K562 (cell line): ENCODE measurements around the gene PBX2. TPM values are rescaled to one million over a fixed set of nuclear protein-coding genes. Genes with fewer than 3 reads are reported as not detected.

Source experiments
- ATAC-seq: fragments of 200-7000 bp; cut with Tn5 transposase; 3 replicates; pipeline ENCODE4 v1.9.1; 2020; ENCODE audit warnings: moderate library complexity
- BruUV-seq: library from RNA; stranded (reverse); fragments of 400-500 nt; replicated peaks from 2 replicates; lab custom pipeline; 2021; lab: Mats Ljungman, UMichigan
- CTCF ChIA-PET: fragments of 300-600 bp; formaldehyde crosslinking; extraction: SDS; loops from one replicate; lab custom pipeline; 2021; ENCODE audit warnings: low intra/inter-chr PET ratio; lab: Yijun Ruan, JAX
- POLR2A ChIA-PET: fragments of 300-600, 350-650 bp; sonication (Branson Sonifier 250); formaldehyde crosslinking; extraction: SDS; loops from one replicate; lab custom pipeline; 2021; ENCODE audit warnings: antibody characterized with exemption, inconsistent platforms; lab: Yijun Ruan, JAX
- DNase-seq, 4 experiments: peaks; one replicate each; pipeline versions ENCODE4 v3.0.0 to v3.0.0-alpha.2; 2011 to 2018; ENCODE audit warnings: low spot score in 3 of 4, mixed read lengths in 3 of 4; ENCODE audit errors: extremely low read depth in 1 of 4
- FAIRE-seq: peaks from 2 replicates; lab custom pipeline; 2011; peaks lifted over from hg19 to GRCh38; lab: Jason Lieb, UNC
- H2AFZ ChIP-seq: 2 replicates; pipeline ENCODE4 v1.6.0; 2011; ENCODE audit warnings: low read depth, low read length, control low read depth, inconsistent platforms
- H3K27ac ChIP-seq: fragments of 200-600 bp; 3 replicates; pipeline ENCODE4 v1.8.0; 2011; ENCODE audit warnings: low read depth, mild to moderate bottlenecking, control low read depth, inconsistent platforms, low read length, moderate library complexity, mixed read lengths; ENCODE audit errors: extremely low read depth
- H3K27me3 ChIP-seq, 2 experiments: fragments of 300-600 bp in 1 of 2; 2 replicates in 1 of 2; 3 replicates in 1 of 2; pipeline versions ENCODE4 v1.6.0 to v1.8.0; 2011; ENCODE audit warnings: inconsistent platforms in 2 of 2, low read length in 2 of 2, mild to moderate bottlenecking in 1 of 2, mixed read lengths in 1 of 2, moderate library complexity in 1 of 2; ENCODE audit not compliant: control insufficient read depth in 2 of 2, insufficient read depth in 2 of 2
- H3K36me3 ChIP-seq: fragments of 300-600 bp; 3 replicates; pipeline ENCODE4 v1.8.0; 2011; ENCODE audit warnings: mild to moderate bottlenecking, low read length, inconsistent platforms; ENCODE audit not compliant: control insufficient read depth, insufficient read depth
- H3K4me1 ChIP-seq, 2 experiments: fragments of 200-600 bp in 1 of 2; replicated peaks in 1 of 2; 2 replicates in 1 of 2; 3 replicates in 1 of 2; pipeline versions ENCODE4 v1.5.1 to v1.8.0; 2011; ENCODE audit warnings: inconsistent platforms in 2 of 2, low read length in 2 of 2, mild to moderate bottlenecking in 1 of 2, mixed read lengths in 1 of 2, moderate library complexity in 1 of 2; ENCODE audit not compliant: control insufficient read depth in 2 of 2, insufficient read depth in 2 of 2
- H3K4me2 ChIP-seq: 2 replicates; pipeline ENCODE4 v1.6.1; 2011; ENCODE audit warnings: low read length, control low read depth, inconsistent platforms, mixed read lengths; ENCODE audit not compliant: insufficient read depth
- H3K4me3 ChIP-seq: fragments of 200-600 bp; sonication (generic), shearing (Covaris generic); 2 replicates; pipeline ENCODE4 v1.5.1; 2016; ENCODE audit warnings: control low read depth, inconsistent platforms
- H3K79me2 ChIP-seq: fragments of 200-600 bp; 3 replicates; pipeline ENCODE4 v1.8.0; 2011; ENCODE audit warnings: low read length, inconsistent platforms; ENCODE audit not compliant: control insufficient read depth, insufficient read depth
- H3K9ac ChIP-seq, 2 experiments: 2 replicates each; pipeline versions ENCODE4 v1.6.0 to v1.6.1; 2011; ENCODE audit warnings: low read depth in 2 of 2, low read length in 2 of 2, control low read depth in 1 of 2, inconsistent platforms in 1 of 2, mild to moderate bottlenecking in 1 of 2, mixed read lengths in 1 of 2; ENCODE audit not compliant: insufficient read depth in 1 of 2
- H3K9me1 ChIP-seq: one replicate; pipeline ENCODE4 v1.6.0; 2011; ENCODE audit warnings: inconsistent platforms, mild to moderate bottlenecking, low read length, moderate library complexity; ENCODE audit not compliant: control insufficient read depth, insufficient read depth
- H3K9me3 ChIP-seq: replicated peaks from 2 replicates; pipeline ENCODE4 v1.5.1; 2011; ENCODE audit warnings: low read depth, low read length, inconsistent platforms; ENCODE audit not compliant: control insufficient read depth, insufficient read depth
- H4K20me1 ChIP-seq: replicated peaks from 2 replicates; pipeline ENCODE4 v1.6.1; 2011; ENCODE audit warnings: low read length, inconsistent platforms, mixed read lengths; ENCODE audit not compliant: control insufficient read depth, insufficient read depth
- ASH1L ChIP-seq: fragments of 450-650 bp; IDR thresholded peaks from 2 replicates; pipeline ENCODE4 v1.6.1; 2018; ENCODE audit warnings: borderline replicate concordance, mild to moderate bottlenecking, low read depth; ENCODE audit not compliant: partially characterized antibody
- CBX2 ChIP-seq: fragments of 200-600 bp; sonication (generic); IDR thresholded peaks from one replicate; pipeline ENCODE4 v1.6.1; 2012; ENCODE audit warnings: mild to moderate bottlenecking, low read length, inconsistent platforms; ENCODE audit not compliant: insufficient read depth, poor library complexity, severe bottlenecking
- CREB3 ChIP-seq: fragments of 450-650 bp; conservative IDR thresholded peaks from 2 replicates; pipeline ENCODE4 v1.6.1; 2016; ENCODE audit warnings: missing genetic modification characterization, low read depth, mild to moderate bottlenecking, missing compliant biosample characterization, moderate library complexity
- EP300 ChIP-seq: IDR thresholded peaks from 2 replicates; pipeline ENCODE4 v1.6.1; 2012; ENCODE audit warnings: low read length, improper control_type of control experiment
- HNRNPLL ChIP-seq: fragments of 200-400 bp; formaldehyde crosslinking; IDR thresholded peaks from 2 replicates; pipeline ENCODE4 v1.6.1; 2017; ENCODE audit warnings: low read length, low read depth, mild to moderate bottlenecking; ENCODE audit not compliant: poor library complexity, severe bottlenecking
- MYC ChIP-seq, 2 experiments: fragments of 250-450 bp in 1 of 2; sonication (Bioruptor Pico) in 1 of 2; IDR thresholded peaks; 2 replicates each; pipeline versions ENCODE4 v1.5.1 to v1.6.1; 2012 to 2021; ENCODE audit warnings: low read depth in 2 of 2, borderline replicate concordance in 1 of 2, improper control_type of control experiment in 1 of 2, low read length in 1 of 2, mild to moderate bottlenecking in 1 of 2, moderate library complexity in 1 of 2
- SPI1 ChIP-seq: IDR thresholded peaks from 2 replicates; pipeline ENCODE4 v1.6.1; 2011; ENCODE audit warnings: low read depth, low read length, control low read depth, borderline replicate concordance
- ZBTB12 ChIP-seq: fragments of 250-450 bp; sonication (Bioruptor Pico); IDR thresholded peaks from 2 replicates; pipeline ENCODE4 v1.4.0; 2020
- ZNF398 ChIP-seq: fragments of 250-450 bp; sonication (Bioruptor Pico); IDR thresholded peaks from 2 replicates; pipeline ENCODE4 v1.8.0; 2021; ENCODE audit warnings: moderate library complexity, mild to moderate bottlenecking, inconsistent platforms
- WGBS: fragments of 100-300 bp; shearing (Covaris generic); methylation state at CpG from one replicate; pipeline ENCODE4 v1.1.6; 2016; ENCODE audit warnings: low coverage, mixed read lengths; ENCODE audit not compliant: insufficient coverage; ENCODE audit errors: missing lambda C conversion rate; 5-methylcytosine and 5-hydroxymethylcytosine counted together
- in situ Hi-C: fragments of 300-500 bp; cut with MboI; formaldehyde crosslinking; loops from 4 replicates; pipeline ENCODE4 v1.15.0; 2018; ENCODE audit warnings: inconsistent platforms, mixed read lengths
- intact Hi-C: fragments of 100-400 bp; cut with micrococcal nuclease; formaldehyde crosslinking; loops from 2 replicates; pipeline ENCODE4 v1.14.2; 2022
- polyA plus RNA-seq, 8 experiments: library from polyadenylated mRNA; depleted of rRNA in 4 of 8; stranded (reverse) in 5 of 8; unstranded in 3 of 8; fragments of >200 nt; fragmentation: Nextera tagmentation in 2 of 8; fragmentation: Illumina TruSeq in 1 of 8; extraction: Ambion mirVana in 2 of 8; extraction: Trizol in 1 of 8; gene quantifications; 2 replicates each; pipeline versions ENCODE4 v1.2.1 to v1.2.3, GENCODE V29; 2011 to 2014; ENCODE audit warnings: inconsistent platforms in 1 of 8, missing spikeins in 1 of 8
- total RNA-seq, 7 experiments: library from RNA; depleted of rRNA in 6 of 7; stranded (reverse); fragments of >200 nt in 6 of 7; fragmentation: Illumina TruSeq in 2 of 7; extraction: Trizol in 2 of 7; gene quantifications; 2 replicates each; pipeline versions ENCODE4 v1.2.1 to v1.2.3, GENCODE V29; 2011 to 2021; ENCODE audit warnings: low replicate concordance in 1 of 7
- TF ChIP-seq, protein P1 (sequence below): fragments of 450-650 bp; IDR thresholded peaks from 2 replicates; pipeline ENCODE4 v1.6.1; 2017; ENCODE audit warnings: mild to moderate bottlenecking, moderate library complexity

The PBX2 gene
- total and polyA plus RNA-seq, 9 of the 15 experiments (the other 6 are each of a cell fraction or from before 2014, with no cell fraction given): 1.9 to 134 (median 62.5) TPM

DNA sequence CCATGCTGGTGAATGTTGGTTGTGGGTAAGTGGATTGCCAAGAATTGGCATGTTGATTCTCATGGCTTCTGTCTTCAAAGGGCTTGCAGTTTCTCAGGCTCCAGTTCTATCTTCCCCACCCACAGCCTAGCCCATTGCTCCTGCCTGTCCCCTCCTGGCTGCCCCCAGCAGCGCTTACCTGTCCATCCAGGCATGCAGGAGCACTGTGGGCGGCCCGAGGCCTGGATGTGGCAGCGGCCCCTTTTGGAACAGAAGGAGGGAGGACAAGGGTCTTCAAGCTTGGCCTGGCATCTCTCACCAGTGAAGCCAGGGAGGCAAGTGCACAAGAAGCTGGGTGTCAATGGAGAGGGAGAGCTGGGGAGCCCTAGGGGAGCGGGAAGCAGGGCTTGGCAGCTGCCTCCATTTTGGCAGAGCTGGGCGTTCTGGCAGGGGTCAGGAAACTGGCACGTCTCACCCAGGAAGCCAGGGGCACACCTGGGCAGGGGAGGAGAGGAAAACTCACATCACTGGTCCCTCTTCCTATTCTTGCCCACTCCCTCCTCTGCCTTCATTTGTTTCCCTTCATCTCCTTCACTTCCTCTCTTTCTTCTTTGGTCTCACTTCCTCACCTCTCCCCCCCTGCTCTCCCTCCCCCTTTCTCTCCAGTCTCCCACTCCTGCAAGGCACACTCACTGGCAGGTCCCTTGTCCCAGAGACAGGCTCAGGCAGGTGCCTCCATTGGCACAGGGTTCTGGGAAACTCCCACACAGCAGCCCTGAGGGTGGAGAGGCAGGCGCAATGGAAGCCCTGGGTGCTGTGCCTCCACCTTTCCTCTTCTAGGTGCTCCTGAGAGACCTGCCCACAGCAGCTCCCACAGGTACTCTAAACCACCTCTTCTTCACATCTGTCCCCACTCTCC lies 32.6 kb upstream of the PBX2 start:
- Histone ChIP-seq H3K27me3 (peaks cover 28 to 59% of the 10 kb centered on the region in 2 experiments; a peak in 4 of 5 replicates), H3K4me2 (no peak overlapping the region), H3K9me3 (no peaks in the 10 kb centered on the region), H2AFZ (no peak overlapping the region), H3K4me3 (no peak overlapping the region), H3K36me3 (no peaks in the 10 kb centered on the region), H3K4me1 (peaks cover 0 to 9% of the 10 kb centered on the region in 2 experiments; a peak in 4 of 5 replicates), H4K20me1 (no peaks in the 10 kb centered on the region; the same call in none of the 2 replicates), H3K27ac (no peak overlapping the region)
- DNase-seq (no peak), FAIRE-seq (no peak)
- 3% methylated on average over 8 of the region's 8 CpGs for WGBS
- intact Hi-C loops: no loop called here
- CTCF ChIA-PET: no interaction called here
- peak; percentile 9 for TF ChIP-seq HNRNPLL
- no peak for TF ChIP-seq CBX2
- peak; percentile 49; the same call in 1 of the 2 replicates for TF ChIP-seq SPI1
- no peak for TF ChIP-seq CREB3 (tag)
- TF ChIP-seq EP300: no peak
- no peak for TF ChIP-seq ZNF398 (CRISPR knock-in tag)
- TF ChIP-seq ZBTB12: no peak
- TF ChIP-seq, protein P1, sequence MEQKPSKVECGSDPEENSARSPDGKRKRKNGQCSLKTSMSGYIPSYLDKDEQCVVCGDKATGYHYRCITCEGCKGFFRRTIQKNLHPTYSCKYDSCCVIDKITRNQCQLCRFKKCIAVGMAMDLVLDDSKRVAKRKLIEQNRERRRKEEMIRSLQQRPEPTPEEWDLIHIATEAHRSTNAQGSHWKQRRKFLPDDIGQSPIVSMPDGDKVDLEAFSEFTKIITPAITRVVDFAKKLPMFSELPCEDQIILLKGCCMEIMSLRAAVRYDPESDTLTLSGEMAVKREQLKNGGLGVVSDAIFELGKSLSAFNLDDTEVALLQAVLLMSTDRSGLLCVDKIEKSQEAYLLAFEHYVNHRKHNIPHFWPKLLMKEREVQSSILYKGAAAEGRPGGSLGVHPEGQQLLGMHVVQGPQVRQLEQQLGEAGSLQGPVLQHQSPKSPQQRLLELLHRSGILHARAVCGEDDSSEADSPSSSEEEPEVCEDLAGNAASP: no peak
- no peak for TF ChIP-seq MYC (IDR thresholded peaks at IDR 0.05; ENCODE audit: low read depth, low read length)
- no peak for TF ChIP-seq MYC (CRISPR knock-in tag; IDR thresholded peaks at IDR 0.05; ENCODE audit: borderline replicate concordance, low read depth)
- no peak for TF ChIP-seq ASH1L
- TF ChIP-seq, all 486 proteins: peak for 2
- H3K9ac ChIP-seq: peak overlapping the region in 1 of 2 experiments; percentile 47; a peak in 1 of 4 replicates
- in situ Hi-C loops: no loop called here
- H3K9me1 ChIP-seq: no peaks in the 10 kb centered on the region
- POLR2A ChIA-PET: interaction anchor here (0.6 to 0.8 kb wide), 2 partner anchors 92 to 133 kb away, joined by 3 read pairs; no protein-coding TSS in a partner anchor
- ATAC-seq: no peak
- no TSS peak for BruUV-seq
- H3K79me2 ChIP-seq: no peaks in the 10 kb centered on the region
